GM19025 (cell line): ENCODE data around the gene KIF16B.
A peak's percentile ranks its signal among the peaks of the same experiment; 100 is the strongest.

Experiments
- ATAC-seq: cut with Tn5 transposase; IDR thresholded peaks from one replicate; pipeline ENCODE4 v1.9.1; 2021; ENCODE audit warnings: mild to moderate bottlenecking, low read depth, moderate library complexity; ENCODE audit not compliant: unreplicated experiment

The KIF16B gene

GRCh38 chr20:16408981-16409380 lies 164.3 kb downstream of the KIF16B start:
- no peak for ATAC-seq

GRCh38 chr20:16407251-16408067 lies 165.8 kb downstream of the KIF16B start:
- ATAC-seq = no peak

GRCh38 chr20:16405254-16405653 lies 168.0 kb downstream of the KIF16B start:
- ATAC-seq = no peak

- no peak for ATAC-seq
Observed at GRCh38 chr20:16404640-16405039, 168.6 kb downstream of the KIF16B start.

GRCh38 chr20:16404171-16404570 lies 169.1 kb downstream of the KIF16B start:
- no peak for ATAC-seq

GRCh38 chr20:16400234-16400633 lies 173.0 kb downstream of the KIF16B start:
- no peak for ATAC-seq

- no peak for ATAC-seq
Observed at GRCh38 chr20:16399801-16400200, 173.4 kb downstream of the KIF16B start.

GRCh38 chr20:16397086-16397485 lies 176.2 kb downstream of the KIF16B start:
- ATAC-seq = no peak

GRCh38 chr20:16395366-16395765 lies 177.9 kb downstream of the KIF16B start:
- ATAC-seq = no peak

GRCh38 chr20:16394784-16395183 lies 178.5 kb downstream of the KIF16B start:
- no peak for ATAC-seq

GRCh38 chr20:16393836-16394235 lies 179.4 kb downstream of the KIF16B start:
- ATAC-seq = no peak

- ATAC-seq = no peak
Observed at GRCh38 chr20:16393297-16393696, 180.0 kb downstream of the KIF16B start.

- ATAC-seq = peak; percentile 90
Observed at GRCh38 chr20:16392346-16392745, 180.9 kb downstream of the KIF16B start.

GRCh38 chr20:16390991-16391390 lies 182.3 kb downstream of the KIF16B start:
- ATAC-seq = no peak

- no peak for ATAC-seq
Observed at GRCh38 chr20:16388731-16389130, 184.5 kb downstream of the KIF16B start.

GRCh38 chr20:16387666-16388065 lies 185.6 kb downstream of the KIF16B start:
- no peak for ATAC-seq

GRCh38 chr20:16385891-16386290 lies 187.4 kb downstream of the KIF16B start:
- ATAC-seq = no peak

- ATAC-seq = no peak
Observed at GRCh38 chr20:16385462-16385861, 187.8 kb downstream of the KIF16B start.

GRCh38 chr20:16381444-16381843 lies 191.8 kb downstream of the KIF16B start:
- no peak for ATAC-seq

- no peak for ATAC-seq
Observed at GRCh38 chr20:16378712-16379370, 194.4 kb downstream of the KIF16B start.

GRCh38 chr20:16378122-16378521 lies 195.1 kb downstream of the KIF16B start:
- ATAC-seq = no peak

GRCh38 chr20:16369441-16369840 lies 203.8 kb downstream of the KIF16B start:
- no peak for ATAC-seq
